K562 treated with DMSO at 1 percent for 24 hours (cell line): ENCODE results near the gene ATP6V1G2. TPM values are rescaled to one million over a fixed set of nuclear protein-coding genes. Genes with fewer than 3 reads are reported as not detected.

ENCODE experiments used
- total RNA-seq: library from RNA; unstranded; fragments of 300-600 nt; gene quantifications from 2 replicates; pipeline ENCODE4 v1.2.3, GENCODE V29; 2022; ENCODE audit warnings: low read depth; ENCODE audit not compliant: insufficient read depth

ATP6V1G2 gene
- not detected in 2 replicates for total RNA-seq

DNA sequence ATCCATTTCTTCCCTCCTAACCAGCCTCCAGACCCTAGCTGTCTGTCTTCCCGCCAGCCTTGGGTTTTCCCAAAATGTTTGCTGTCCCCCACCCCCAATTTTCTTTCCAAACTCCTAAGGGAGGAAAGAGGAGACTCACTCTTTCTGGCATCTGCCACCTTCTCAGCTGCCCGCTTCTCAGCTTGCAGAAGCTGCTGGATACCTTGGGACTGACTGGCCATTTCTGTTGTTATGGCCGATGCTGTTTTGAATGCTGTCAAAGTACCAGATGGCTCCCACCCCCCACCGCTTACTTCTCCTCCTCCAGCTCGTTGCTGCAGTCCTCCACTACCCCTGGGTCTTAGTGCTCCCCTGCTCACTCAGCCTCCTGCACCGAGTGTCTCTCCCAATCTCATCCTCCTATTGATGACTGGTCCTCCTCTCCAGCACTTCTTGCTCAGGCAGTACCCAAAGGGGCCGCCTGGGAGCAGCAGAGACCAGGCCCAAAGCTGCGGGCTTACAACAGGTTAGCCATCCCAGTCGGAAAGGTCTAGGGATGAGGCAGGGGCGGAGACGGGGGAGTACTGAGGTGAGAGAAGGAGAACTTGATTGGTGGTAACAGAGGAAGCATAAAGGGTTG lies at the start of gene ATP6V1G2:
TSS of gene ATP6V1G2 (minus strand) at position 270 of the 619 bp plus-strand sequence. CDS start at position 221, 49 bp downstream.

DNA sequence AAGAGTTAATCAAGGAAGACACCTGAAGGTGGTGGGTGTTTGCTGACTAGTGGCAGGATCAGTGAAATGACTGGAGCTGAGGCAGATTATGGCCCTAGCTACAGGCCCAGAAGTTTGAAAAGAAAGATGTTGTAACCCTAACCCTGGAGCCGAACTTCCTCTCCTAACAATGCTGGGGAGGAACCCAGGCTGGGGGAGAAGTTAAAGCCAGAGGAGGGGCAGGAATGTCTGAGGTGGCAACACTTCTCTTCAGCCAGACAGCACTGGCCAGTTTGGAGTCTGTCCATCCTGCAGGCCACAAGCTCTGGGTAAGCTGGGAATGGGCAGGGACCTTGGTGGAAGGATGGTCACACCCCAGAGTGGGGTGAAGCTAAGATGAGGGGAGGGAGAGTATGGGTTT lies 39.6 kb upstream of the ATP6V1G2 start, which contains the start of gene LST1:
TSS of gene LST1 (plus strand) at position 270 of the 400 bp plus-strand sequence. CDS start 1,023 bp downstream, outside the sequence.

DNA sequence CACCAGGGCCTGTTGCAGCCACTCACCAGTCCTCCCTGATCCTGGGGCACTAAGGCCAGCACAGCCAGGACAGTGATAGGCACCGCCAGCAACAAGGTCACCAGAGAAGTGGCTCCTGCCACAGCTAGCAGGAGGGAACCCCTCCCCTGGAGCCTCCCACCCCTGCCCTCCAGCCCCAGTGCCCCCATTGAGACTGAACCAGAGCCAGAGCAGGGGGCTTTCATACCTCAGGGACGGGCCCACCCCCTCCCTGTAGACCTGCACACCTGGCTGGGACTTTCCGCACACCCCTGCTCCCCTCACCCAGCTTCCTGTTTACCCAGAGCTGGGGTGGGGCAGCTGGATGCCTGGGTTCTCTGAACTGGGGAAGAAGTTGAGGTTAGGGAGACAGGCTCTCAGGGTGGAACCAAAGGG lies 35.8 kb upstream of the ATP6V1G2 start, which contains the start of gene LTB:
TSS of gene LTB (minus strand) at position 195 of the 414 bp plus-strand sequence. CDS start at position 188, 7 bp downstream.

DNA sequence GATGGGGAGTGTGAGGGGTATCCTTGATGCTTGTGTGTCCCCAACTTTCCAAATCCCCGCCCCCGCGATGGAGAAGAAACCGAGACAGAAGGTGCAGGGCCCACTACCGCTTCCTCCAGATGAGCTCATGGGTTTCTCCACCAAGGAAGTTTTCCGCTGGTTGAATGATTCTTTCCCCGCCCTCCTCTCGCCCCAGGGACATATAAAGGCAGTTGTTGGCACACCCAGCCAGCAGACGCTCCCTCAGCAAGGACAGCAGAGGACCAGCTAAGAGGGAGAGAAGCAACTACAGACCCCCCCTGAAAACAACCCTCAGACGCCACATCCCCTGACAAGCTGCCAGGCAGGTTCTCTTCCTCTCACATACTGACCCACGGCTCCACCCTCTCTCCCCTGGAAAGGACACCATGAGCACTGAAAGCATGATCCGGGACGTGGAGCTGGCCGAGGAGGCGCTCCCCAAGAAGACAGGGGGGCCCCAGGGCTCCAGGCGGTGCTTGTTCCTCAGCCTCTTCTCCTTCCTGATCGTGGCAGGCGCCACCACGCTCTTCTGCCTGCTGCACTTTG lies 29.0 kb upstream of the ATP6V1G2 start, which contains the start of gene TNF:
TSS of gene TNF (plus strand) at position 231 of the 567 bp plus-strand sequence. CDS start at position 408, 177 bp downstream.

DNA sequence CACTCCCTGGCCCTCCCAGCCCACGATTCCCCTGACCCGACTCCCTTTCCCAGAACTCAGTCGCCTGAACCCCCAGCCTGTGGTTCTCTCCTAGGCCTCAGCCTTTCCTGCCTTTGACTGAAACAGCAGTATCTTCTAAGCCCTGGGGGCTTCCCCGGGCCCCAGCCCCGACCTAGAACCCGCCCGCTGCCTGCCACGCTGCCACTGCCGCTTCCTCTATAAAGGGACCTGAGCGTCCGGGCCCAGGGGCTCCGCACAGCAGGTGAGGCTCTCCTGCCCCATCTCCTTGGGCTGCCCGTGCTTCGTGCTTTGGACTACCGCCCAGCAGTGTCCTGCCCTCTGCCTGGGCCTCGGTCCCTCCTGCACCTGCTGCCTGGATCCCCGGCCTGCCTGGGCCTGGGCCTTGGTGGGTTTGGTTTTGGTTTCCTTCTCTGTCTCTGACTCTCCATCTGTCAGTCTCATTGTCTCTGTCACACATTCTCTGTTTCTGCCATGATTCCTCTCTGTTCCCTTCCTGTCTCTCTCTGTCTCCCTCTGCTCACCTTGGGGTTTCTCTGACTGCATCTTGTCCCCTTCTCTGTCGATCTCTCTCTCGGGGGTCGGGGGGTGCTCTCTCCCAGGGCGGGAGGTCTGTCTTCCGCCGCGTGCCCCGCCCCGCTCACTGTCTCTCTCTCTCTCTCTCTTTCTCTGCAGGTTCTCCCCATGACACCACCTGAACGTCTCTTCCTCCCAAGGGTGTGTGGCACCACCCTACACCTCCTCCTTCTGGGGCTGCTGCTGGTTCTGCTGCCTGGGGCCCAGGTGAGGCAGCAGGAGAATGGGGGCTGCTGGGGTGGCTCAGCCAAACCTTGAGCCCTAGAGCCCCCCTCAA lies 25.9 kb upstream of the ATP6V1G2 start, which contains the start of gene LTA:
TSS of gene LTA (plus strand) at position 249 of the 871 bp plus-strand sequence. CDS start at position 703, 454 bp downstream.

DNA sequence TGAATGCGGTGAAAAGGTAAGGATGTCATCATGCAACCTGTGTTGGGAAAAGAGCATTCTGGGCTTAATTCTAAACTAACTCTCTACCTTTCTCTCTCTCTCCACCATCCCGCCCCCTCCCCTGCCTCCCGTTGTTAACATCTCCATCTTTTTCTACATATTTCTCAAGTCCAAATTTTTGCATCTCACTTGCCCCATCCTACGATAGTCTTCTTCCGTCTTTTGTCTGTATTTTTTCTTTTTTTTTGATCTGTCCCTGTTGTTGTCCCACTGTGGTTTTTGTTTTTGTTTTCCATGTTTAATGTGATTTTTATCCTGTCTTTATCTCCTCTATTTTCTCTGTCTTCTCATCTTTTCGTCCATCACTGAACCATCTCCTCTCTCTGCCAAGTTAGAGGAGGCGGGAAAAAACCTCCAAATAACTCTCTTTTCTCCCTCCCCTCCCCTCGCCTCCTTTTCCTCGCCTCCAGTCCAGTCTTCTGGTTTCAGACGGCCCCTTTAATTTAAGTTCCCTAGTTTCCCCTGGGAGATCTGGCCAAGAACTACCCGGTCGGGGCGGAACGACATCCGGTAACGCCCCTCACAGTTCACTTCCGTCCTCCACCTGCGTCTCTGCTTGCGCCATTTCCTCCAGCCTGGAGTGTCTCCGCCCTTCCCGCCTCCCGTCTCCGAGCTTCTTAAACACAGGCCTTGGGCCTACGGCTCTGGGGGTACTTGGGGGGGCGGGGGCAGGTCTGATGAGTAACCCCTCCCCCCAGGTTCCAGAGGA lies 734 bp upstream of the ATP6V1G2 start, which contains the start of gene NFKBIL1:
TSS of gene NFKBIL1 (plus strand) at position 651 of the 769 bp plus-strand sequence. CDS start at position 738, 87 bp downstream.

DNA sequence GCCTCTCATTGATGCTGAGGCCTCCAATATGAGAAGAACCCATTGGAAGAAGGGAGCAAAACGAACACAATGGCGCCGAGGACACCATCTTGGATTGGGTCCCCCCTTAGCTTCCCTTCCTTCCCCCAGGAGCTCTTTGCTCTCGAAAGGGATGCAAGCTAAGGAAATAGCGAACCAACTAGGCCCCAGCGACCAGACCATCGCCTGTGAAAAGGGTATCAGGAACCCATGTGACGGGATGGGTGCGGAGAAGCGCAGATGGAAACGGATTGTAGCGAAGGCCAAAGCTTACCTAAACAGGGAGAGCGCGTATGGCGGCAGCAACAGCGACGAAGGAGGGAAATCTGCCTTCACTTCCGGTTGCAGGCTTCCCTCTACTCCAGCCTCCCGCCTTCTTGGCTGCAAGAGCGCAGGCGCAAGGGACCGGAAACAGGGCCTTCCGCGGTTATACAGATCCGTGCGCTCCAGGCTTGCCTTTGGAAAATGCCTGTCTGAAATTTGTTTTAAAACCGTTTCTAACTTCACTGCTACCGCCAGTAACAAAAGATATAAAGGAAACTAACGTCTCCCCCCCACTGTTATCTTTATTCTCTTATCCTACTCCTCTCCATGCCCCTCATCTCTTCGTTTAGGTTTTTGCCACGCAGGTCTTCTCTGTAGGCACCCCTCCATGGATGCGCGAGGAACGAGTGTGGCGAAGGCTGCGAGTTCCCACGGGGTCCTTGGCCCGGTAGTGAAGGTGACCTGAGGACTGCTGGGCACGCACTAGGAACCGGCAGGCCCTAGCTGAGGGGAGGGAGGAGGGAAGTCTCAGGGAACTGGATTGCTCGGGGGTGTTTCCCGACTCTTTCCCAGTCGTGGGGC lies 4.5 kb downstream of the ATP6V1G2 start, which contains the start of gene DDX39B:
TSS of gene DDX39B (minus strand) at position 346 of the 864 bp plus-strand sequence. CDS start 1,471 bp downstream, outside the sequence.

DNA sequence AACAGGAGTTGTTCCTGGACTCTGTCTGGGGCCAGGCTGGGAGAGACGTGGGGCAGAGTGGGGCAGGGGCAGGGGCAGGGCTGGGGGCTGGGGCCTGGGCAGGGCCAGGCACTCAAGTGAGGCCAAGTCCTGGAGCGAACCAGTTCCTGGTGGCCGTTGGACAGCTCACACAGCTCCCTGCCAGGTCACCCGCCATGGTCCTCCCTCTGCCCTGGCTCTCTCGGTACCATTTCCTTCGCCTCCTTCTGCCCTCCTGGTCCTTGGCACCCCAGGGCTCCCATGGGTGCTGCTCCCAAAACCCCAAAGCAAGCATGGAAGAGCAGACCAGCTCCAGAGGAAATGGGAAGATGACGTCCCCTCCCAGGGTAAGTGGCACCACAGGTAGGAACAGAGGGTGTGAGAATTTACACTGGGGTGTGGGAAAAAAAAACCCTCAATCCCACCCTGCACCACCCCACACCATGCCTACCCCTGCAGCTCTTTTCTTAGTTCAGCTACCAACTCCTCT lies 17.5 kb downstream of the ATP6V1G2 start, which contains the start of gene MCCD1:
TSS of gene MCCD1 (plus strand) at position 142 of the 508 bp plus-strand sequence. CDS start at position 195, 53 bp downstream.

DNA sequence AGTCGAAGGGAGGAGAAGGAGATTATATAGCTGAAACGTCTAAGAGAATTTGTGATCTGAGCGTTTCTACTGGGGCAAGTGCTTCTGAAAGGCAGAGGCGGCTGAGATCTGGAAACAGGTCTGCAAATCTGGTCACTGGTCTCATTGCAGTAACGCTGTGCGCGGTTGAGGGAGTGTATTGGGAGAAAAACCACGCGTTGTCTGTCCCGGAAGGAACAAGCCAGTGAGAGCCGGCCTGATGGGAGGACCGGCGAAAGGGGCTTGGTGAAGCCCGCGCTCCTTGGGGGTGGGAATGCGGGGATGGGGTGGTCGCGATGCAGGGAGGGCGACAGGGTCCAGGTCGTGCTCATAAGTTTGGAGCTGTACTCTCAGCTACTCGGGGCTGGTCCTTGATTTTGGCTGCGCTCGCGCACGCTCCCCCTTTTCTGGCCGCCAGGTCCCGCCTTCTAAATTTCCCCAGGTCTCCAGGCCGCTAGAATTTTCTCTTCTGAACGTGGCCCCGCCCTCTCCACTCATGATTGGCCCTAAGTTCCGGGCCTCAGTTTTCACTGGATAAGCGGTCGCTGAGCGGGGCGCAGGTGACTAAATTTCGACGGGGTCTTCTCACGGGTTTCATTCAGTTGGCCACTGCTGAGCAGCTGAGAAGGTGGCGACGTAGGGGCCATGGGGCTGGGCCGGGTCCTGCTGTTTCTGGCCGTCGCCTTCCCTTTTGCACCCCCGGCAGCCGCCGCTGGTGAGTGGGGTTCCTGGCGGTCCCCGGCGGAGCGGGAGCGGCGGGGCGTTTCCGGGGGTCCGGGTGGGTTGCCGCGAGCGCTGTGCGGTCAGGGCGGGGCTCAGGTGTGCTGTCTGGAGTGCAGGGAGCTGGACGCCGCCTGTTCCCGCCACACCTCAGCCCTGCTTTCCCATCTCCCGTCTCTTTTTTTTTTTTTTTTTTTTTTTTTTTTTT lies 48.6 kb downstream of the ATP6V1G2 start, which contains the start of gene MICB:
TSS of gene MICB (plus strand) at position 615 of the 946 bp plus-strand sequence. CDS start at position 664, 49 bp downstream.

Other genes with a start within 250 kb of the ATP6V1G2 start
- gene HLA-B, start 189.4 kb downstream of the ATP6V1G2 start, total RNA-seq, result 11.8 and 12.1 TPM in 2 replicates
- 27.3 and 32.0 TPM in 2 replicates for gene MICA, start 143.0 kb downstream of the ATP6V1G2 start, total RNA-seq
- gene MICB, start 48.5 kb downstream of the ATP6V1G2 start, total RNA-seq, result 27.4 and 28.7 TPM in 2 replicates
- not detected in 2 replicates for gene MCCD1, start 17.6 kb downstream of the ATP6V1G2 start, total RNA-seq
- 156 and 175 TPM in 2 replicates for gene DDX39B, start 4.6 kb downstream of the ATP6V1G2 start, total RNA-seq
- 78.2 and 92.3 TPM in 2 replicates for gene NFKBIL1, start 1.0 kb upstream of the ATP6V1G2 start, total RNA-seq
- 0.42 TPM in 1 of 2 replicates, not detected in the other for gene LTA, start 25.7 kb upstream of the ATP6V1G2 start, total RNA-seq
- gene TNF, start 29.0 kb upstream of the ATP6V1G2 start, total RNA-seq, result 0.32 and 0.80 TPM in 2 replicates
- 2.1 TPM in 1 of 2 replicates, not detected in the other for gene LTB, start 35.8 kb upstream of the ATP6V1G2 start, total RNA-seq
- 1.2 and 4.7 TPM in 2 replicates for gene LST1, start 39.7 kb upstream of the ATP6V1G2 start, total RNA-seq
- 1.8 and 2.2 TPM in 2 replicates for gene NCR3, start 46.4 kb upstream of the ATP6V1G2 start, total RNA-seq
- gene AIF1, start 68.6 kb upstream of the ATP6V1G2 start, total RNA-seq, result 8.9 and 11.5 TPM in 2 replicates
- 276 and 279 TPM in 2 replicates for gene PRRC2A, start 74.1 kb upstream of the ATP6V1G2 start, total RNA-seq
- gene BAG6, start 106.1 kb upstream of the ATP6V1G2 start, total RNA-seq, result 470 and 501 TPM in 2 replicates
- 5.6 and 8.4 TPM in 2 replicates for gene APOM, start 109.3 kb upstream of the ATP6V1G2 start, total RNA-seq
- gene C6orf47, start 114.2 kb upstream of the ATP6V1G2 start, total RNA-seq, result 42.1 and 44.2 TPM in 2 replicates
- gene GPANK1, start 118.4 kb upstream of the ATP6V1G2 start, total RNA-seq, result 62.9 and 68.1 TPM in 2 replicates
- gene CSNK2B, start 119.5 kb upstream of the ATP6V1G2 start, total RNA-seq, result 569 and 630 TPM in 2 replicates
- gene LY6G5B, start 123.4 kb upstream of the ATP6V1G2 start, total RNA-seq, result 4.5 and 6.0 TPM in 2 replicates
- 0.45 TPM in 1 of 2 replicates, not detected in the other for gene LY6G5C, start 134.5 kb upstream of the ATP6V1G2 start, total RNA-seq
- 104 and 110 TPM in 2 replicates for gene ABHD16A, start 156.7 kb upstream of the ATP6V1G2 start, total RNA-seq
- not detected in 2 replicates for gene LY6G6F, start 160.3 kb upstream of the ATP6V1G2 start, total RNA-seq
- gene LY6G6D, start 168.7 kb upstream of the ATP6V1G2 start, total RNA-seq, result not detected in 2 replicates
- gene LY6G6C, start 175.1 kb upstream of the ATP6V1G2 start, total RNA-seq, result not detected in 2 replicates
- not detected in 2 replicates for gene MPIG6B, start 176.8 kb upstream of the ATP6V1G2 start, total RNA-seq
- 60.3 and 69.2 TPM in 2 replicates for gene DDAH2, start 182.7 kb upstream of the ATP6V1G2 start, total RNA-seq
- gene CLIC1, start 189.9 kb upstream of the ATP6V1G2 start, total RNA-seq, result 1,325 and 1,384 TPM in 2 replicates
- gene MSH5, start 193.4 kb upstream of the ATP6V1G2 start, total RNA-seq, result 31.2 and 34.8 TPM in 2 replicates
- gene SAPCD1, start 216.0 kb upstream of the ATP6V1G2 start, total RNA-seq, result 4.5 and 5.1 TPM in 2 replicates
- 5.7 and 7.6 TPM in 2 replicates for gene VWA7, start 230.7 kb upstream of the ATP6V1G2 start, total RNA-seq
- 128 and 134 TPM in 2 replicates for gene VARS1, start 249.1 kb upstream of the ATP6V1G2 start, total RNA-seq